HG03139 (cell line): ENCODE data around the gene LMO7.
"Not testable (repeated sequence)": the region's sequence is repeated elsewhere in the genome, so short reads cannot be mapped to it uniquely, and the experiment has no call there.

Experiments
- ATAC-seq: cut with Tn5 transposase; IDR thresholded peaks from one replicate; pipeline ENCODE4 v1.9.1; 2021; ENCODE audit not compliant: unreplicated experiment

The LMO7 gene

DNA sequence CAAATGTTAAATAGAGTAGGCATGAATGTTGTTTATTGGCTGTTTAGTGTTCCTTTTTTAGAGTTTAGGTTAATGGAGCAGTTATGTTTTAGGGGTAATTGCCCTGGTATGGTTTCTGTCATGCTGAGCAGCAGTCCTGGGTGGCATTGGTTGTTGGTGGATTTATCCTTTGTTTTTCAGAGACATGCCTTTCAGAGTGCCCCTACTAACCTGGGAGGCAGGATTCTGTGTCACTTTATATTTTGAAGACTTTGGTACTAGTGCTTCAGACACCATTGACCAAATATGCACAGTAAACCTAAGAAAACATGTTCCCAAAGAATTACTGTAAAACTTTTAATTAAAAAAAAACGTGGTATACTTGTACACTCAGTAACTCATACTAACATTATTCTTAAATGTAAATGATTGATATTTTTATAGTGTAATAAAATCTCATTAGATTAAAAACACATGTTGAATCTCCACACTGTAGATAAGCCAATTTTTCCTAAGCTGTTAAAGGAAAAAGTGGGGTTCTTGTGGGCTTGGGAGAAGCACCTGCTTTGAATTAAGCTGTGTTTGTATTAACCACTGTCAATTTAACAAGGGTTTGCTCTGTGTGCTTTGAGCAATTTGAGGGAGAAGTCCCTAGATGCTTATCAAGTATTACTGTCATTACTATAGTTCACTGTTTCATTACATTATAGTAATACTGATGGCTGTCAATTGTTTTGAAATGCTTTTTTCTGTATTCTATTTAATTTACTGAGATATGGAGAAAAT is 133.2 kb downstream of the LMO7 start:
- ATAC-seq, result no peak

DNA sequence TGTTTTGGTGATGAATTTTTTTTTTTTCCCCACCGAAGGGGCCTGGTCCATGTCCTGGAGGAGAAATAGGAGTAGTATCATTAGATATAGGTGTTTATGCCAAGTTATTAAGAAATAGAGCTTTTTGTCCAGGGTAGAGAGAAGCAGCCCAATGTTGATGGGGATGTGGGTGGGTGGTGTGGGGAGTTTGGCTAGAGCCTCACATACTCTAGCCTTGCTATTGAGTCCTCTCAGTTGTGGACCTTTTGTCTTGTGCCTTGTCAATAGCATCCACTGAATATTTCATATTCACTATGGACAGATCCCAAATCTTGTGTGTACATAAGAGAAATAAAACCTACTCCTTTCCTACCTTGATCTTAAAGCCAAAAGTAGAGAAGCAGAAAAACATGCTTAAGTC is 134.0 kb downstream of the LMO7 start:
- no peak for ATAC-seq

DNA sequence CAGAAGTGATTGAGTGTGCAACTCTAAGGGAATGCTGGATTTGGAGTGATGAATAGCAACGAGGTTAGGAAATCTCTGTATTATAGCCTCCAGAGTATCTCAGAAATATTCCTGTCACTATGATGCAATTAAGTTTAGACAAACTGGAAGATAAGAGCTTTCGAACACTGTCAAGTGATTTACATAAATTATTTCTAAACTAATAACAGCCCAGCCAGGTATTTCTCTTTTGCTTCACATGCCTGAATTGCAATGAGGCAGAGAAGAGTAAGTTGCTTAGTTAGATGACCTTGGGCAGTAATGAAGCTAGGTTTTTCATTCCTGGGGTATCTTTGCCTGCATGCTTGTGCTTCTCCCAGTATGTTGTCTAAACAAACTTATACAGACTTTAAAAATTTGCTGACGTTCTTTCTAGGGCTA is 134.5 kb downstream of the LMO7 start:
- ATAC-seq, result no peak

DNA sequence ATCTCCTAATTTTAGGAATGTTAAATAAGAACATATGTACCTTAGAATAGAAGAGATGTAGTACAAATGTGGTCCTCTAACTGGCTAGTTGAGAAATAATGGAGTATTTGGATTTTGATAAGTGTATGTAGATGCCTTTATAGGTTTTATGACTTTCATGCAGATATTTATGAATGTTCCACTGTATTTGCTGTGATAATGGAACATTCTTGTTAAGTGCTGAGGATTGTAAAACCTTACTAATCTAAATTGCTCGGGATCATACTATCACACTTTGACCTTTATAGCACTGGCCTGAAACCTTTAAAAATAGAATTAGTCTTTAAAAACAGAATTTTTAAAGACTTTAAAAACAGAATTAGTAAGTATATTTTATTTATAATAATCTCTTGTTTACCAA is 135.1 kb downstream of the LMO7 start:
- no peak for ATAC-seq

DNA sequence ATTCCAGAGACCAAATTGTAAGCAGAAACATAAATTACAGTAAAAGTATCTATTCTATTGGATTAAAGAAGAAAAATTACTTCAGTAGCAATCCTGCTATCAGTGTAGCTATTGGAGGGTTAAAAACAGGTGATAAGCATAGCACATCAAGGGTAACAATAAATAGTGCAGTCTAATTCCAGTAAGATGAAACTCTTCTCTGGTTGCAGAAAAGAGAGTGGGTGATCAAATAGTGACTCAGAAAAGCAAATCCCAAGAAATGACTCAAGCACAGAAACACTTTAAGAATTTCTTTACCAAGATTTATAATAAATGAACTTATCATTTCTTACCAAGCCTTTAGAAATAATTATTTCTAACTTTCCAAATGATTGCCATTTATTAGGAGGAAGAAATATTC is 135.7 kb downstream of the LMO7 start:
- no peak for ATAC-seq

DNA sequence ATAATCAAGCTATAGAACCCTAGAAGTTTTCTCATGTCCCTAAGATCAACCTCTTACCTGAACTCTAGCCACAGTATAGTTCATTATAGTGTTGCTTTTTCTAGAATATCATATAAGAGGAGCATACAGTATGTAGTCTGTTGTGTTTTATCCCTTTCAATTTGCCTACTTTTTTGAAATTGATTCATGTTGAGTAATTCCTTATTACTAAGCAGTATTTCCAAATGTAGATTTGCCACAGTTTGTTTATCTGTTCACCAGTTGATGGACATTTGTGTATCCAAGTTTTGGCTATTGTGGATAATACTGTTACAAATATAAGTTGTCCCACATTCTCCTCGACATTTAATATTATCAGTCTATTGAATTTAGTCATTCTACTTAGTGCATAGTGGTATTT is 138.0 kb downstream of the LMO7 start:
- no peak for ATAC-seq

DNA sequence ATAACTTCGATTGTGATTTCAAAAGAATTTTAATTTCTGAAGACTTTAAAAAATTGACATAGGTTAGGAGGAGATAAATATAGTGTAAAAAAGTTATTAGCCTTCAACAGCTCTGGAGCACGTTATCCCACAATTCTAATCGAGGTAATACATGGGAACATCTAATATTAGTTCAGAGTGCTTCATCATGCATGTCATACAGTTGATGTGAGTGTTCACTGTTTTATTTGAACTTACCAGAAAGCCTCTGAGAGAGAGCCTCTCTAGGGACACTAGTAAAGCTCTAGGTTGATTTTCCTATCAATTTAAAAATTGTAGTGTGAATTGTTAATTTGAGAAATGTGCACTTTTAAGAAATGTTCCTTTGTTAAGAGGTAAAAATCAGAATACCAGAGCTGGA is 140.4 kb downstream of the LMO7 start:
- ATAC-seq, result no peak

DNA sequence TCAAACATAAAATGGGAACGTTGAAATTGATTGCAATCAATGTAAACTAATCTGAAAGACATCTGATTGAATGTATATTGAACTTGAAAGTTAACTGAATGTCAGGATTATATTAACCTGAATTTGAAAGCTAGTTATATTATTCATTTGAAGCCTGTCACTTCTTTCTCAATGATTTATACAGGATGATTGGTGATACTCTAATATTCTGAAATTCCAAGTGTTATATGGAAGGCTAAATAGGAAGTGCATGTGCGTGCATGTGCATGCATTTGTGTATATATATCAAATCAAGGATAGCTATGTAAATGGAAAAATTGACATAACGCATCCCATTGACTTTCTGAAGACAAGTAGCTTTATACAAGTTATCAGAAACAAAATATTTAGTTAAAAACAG is 143.3 kb downstream of the LMO7 start:
- ATAC-seq, result no peak

DNA sequence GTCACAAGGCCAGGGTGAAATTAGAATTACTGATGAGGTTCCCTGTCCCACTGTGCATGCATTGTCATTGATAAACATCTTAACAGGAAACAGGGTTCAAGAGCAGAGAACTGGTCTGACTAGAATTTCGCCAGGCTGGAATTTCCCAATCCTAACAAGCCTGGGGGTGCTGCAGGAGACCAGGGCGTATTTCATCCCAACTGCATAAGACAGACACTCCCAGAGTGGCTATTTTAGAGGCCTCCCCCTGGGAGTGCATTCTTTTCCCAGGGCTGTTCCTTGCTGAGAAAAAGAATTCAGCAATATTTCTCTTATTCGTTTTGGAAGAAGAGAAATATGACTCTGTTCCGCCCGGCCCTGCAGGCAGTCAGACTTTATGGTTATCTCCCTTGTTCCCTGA is 144.0 kb downstream of the LMO7 start:
- not testable (repeated sequence) for ATAC-seq

DNA sequence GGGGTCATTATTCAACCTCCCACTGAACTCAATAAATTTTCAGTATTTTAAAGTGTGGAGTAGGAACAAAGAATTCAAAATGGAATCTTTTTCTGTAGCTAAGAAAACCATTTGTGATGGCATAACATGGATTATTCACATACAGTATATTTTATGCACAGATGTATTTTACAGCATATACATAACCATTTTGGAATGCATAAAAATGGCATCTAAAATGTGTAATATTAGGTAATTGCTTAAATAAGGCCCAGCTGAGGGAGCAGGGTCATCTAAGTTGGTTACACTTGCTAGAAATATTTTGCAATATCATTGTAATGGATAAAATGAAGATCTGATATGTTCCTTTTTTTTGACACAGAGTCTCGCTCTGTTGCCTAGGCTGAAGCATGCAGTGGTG is 146.9 kb downstream of the LMO7 start:
- ATAC-seq, result no peak

DNA sequence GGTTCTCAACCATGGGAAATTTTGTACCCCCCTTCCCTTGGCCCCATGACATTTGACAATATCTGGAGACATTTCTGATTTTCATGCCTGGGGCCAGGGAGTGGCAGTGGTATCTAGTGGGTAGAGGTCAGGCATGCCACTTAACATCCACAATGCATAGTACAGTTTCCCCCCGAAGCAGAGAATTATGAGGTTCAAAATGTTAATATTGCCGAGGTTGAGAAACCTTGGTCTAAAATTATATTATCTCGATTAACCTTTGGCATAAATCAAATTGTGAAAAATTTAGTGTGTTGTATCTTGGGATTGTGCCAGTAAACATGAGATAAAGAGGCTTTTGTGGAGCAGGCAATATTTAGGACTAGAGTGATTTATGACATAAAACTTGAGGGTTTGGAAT is 147.9 kb downstream of the LMO7 start:
- ATAC-seq, result no peak

DNA sequence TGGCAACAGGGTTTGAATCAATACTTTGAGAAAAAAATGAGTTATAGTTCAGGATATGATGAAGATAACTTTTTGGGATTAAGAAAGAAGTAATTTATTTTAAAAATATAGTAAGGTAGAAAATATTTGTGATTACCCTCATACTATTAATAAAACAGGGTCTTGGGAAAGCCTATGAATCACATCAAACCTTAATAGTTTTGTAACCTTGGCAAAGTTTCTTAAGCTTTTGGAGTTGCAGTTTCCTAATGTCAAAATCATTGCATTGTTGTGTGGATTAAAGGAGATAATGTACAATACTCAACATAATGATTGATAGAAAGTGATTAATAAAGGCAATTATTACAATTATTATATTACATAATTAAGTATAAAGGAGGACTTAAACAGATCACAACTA is 149.0 kb downstream of the LMO7 start:
- no peak for ATAC-seq

DNA sequence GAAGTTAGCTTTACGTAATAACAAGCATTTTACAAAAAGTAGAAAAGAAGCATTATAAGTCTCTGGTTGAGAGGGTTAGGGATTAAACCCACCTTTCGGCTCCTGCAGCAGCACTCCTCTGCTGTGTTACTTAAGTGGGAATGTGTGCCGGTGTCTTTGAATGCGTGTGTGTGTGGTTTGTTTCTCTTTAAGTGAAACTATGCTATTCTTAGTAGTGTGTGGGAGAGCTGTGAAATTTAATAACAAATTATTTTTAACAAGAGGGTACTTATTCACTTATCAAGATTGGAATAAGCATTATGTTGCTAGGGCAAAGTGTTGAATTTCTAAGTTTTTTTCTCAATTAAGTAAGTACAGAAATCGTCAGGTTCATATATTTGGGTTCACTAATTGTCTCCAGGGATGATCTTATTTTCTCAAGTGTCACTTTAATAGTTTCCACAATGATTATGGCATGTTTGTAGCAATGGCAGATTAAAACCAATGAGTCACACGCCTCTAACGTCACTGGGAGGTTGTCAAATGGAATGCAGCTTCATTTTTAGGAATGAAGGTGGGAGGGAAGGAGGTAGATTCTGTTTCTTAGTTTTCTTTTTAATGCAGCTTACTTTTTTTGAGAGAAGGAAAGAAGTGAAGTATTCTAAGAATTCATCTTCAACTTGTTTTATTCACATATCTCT is 151.3 kb downstream of the LMO7 start:
- no peak for ATAC-seq

DNA sequence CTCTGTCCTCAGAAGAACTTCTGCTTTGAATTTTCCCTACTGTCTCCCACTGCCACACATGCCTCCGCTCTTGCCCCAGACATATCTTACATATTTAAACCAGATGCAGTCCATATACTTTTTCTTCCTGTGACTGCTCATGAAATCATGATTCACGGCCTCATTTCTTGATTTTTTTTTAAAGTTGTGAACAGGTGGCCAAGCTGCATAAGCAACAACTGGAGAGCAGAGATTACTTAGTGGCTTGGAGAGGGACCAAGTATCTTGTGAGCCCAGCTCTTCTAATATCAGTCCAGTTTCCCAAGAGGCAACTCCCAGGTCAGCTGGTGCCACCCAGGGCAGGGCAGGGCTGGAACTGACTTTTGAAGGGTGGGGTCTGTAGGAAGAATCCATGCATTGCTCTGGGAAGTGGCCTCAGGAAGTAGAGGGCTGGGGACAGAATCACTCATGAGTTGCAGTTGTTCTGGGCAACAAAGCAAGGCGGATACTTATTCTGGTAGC is 152.4 kb downstream of the LMO7 start:
- no peak for ATAC-seq

DNA sequence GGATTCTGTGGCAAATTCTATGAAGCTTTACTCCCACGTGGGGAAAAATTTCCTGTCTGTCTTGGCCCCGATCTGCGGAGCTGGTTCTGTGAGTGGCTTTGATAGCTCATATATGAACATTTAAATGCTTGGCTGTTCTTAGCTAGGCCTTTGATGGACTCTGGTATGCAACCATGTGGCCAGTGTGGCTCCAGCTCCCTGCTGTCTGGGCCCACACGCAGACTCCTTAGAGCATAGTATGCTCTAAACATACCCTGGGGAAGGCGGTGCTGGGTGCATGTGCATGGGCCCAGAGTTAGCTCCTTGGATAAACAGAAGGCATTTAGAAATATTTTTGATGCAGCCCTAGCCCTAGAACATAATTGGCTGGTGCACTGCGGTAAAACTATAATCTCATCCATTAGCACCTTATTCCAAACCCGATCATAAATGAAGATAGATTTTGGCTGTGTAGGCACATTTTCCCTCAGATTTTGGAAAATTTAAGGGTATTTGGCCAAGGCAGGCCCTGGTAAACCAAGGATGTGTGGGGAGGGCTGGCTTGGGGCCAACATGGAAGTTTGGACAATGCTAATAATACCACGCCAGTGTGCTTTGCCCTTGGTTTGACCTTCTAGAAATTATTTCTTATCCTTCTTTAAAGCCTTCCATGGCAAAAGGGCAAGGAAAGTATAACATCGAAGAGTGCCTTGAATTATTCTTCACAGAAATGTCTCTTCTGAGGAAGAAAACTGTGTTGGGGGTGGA is 153.5 kb downstream of the LMO7 start:
- ATAC-seq, result no peak

DNA sequence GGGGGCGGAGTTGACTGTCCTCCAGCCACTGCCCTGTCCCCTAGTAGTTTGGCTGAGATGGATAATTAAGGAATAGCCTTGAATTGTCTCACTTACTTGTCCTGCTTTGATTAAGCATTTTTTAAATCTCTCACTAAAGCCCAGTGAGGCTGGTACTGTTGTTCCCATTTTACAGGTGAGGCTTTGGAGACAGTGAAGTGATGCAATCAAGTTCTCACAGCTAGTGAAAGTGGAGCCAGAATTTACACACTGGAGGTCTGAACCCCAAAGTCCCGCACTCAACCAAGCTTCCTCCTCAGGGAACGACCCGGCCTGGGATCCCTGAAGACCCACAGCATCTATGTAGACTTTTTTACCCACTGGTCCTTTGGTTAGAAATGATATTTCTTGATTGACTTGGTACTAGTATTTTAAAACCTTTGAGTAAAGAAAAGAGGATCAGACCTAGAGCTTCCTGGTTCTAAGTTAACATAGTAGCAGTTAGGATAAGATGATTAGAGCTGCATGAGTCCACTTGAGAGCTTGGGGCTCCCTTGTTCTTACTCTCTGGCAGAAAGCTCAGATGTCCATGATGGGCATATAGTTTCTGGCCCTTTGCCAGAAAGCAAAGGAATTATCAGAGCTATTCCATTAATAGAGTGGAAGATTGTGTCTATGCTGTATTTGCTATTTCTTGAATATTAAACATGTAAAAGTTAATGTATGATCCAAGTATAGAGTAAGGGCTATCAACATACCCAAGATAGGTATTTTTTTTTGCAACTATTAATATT is 154.3 kb downstream of the LMO7 start:
- no peak for ATAC-seq

DNA sequence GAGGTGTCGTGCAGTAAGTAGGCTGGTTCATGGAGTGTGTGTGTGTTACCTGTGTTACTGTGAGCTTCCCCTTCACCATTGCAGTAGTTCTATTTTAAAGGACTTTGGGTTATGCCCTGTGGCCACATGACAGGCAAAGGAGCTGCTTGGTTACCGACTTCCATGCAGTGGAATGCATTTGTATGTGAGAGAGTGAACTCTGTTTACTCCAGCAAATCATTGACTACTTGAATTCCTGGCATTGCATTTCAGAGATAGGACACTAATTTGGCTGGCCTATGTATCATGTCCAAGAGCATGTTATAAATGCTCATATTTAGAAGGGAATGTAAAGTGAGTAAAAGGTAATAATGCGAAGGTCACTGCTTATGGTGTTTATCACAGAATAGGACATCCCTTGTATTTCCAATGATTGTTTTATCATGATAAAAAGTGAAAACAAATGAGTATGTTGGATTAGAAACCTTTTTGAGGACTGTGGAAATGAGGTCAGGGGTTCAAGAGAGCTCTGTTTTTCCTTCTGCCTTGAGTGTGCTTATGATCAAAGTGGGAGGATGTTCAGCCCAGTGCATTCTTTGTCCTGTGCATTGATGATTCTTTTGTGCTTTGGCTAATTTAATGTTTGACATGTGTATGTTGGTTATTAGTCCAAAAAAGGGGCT is 156.5 kb downstream of the LMO7 start:
- ATAC-seq, result no peak

DNA sequence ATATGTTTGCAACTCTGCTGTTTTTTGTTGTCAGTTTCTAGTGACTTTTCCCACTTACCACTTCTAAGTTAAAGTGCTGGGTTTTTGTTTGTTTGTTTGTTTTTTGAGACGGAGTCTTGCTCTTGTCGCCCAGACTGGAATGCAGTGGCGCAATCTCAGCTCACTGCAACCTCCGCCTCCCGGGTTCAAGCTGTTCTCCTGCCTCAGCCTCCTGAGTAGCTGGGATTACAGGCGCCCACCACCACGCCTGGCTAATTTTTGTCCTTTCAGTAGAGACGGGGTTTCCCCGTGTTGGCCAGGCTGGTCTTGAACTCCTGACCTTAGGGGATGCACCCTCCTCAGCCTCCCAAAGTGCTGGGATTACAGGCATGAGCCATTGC is 157.0 kb downstream of the LMO7 start:
- not testable (repeated sequence) for ATAC-seq

DNA sequence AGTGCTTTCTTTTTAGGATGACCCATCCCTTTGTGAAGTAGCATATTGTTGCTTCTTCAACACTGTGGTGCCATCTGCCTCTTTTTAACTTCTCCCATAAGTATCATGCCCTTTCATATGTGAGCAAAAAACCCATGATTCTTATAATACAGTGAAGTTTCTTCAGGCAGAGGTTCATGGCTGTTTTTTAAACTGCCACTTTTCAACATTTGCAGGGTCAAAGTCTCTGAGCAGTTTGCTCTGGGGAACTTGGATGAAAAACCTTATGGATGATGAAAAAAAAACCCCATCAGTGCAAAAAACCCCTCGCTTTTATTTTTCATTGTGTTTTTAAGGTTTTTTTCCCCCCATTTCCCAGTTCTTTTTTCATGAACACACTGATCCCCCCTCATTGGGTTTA is 158.5 kb downstream of the LMO7 start:
- ATAC-seq, result no peak

DNA sequence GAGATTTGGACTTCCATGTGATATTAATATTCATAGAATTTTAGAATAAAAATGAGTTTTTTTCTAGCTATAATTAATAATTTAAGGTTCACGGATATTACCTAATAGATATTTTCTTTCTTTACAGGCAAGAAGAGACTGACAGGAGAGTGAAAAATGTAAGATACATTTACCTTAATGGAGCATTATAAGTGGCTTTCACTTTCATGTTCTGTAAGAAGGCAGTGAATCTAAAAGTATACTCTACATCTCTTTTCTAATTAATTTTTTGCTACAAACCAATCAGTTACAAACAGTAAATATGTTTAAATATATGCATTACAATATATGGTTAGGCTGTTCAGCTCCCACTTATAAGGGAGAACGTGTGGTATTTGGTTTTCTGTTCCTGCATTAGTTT is 159.1 kb downstream of the LMO7 start:
- no peak for ATAC-seq

DNA sequence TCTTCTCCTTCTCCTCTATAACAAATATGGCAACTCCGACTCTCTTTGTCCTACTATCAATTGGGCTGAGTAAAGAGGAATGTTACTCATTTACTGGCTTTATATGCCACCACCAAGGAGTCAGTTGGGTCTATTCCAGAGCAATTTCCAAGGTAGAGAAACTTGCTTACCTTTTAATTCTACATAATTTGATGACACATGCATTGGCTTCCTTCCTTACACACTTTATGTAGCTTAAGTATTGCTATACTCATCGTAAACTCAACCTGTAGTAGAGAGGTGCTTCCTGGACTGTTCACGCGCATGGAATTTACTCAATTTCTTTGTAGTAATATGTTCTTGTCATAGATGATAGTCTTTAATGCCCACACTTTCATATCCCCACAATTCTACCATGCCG is 160.7 kb downstream of the LMO7 start:
- ATAC-seq, result no peak
